Parathyroid adenoma (tissue), 2 donors: ENCODE results near the gene KRTAP12-3.
"Not testable (repeated sequence)": the region's sequence is repeated elsewhere in the genome, so short reads cannot be mapped to it uniquely, and the experiment has no call there.

Source experiments
- H2AFZ ChIP-seq: fragments of 300-600 bp; sonication (generic); one replicate; pipeline ENCODE4 v1.7.0; 2017; ENCODE audit warnings: antibody characterized with exemption, mild to moderate bottlenecking
- H3K27ac ChIP-seq: fragments of 300-600 bp; sonication (generic); one replicate; pipeline ENCODE4 v1.7.0; 2017
- H3K27me3 ChIP-seq: fragments of 300-600 bp; sonication (generic); one replicate; pipeline ENCODE4 v1.7.0; 2017; ENCODE audit warnings: low read length; ENCODE audit not compliant: control insufficient read depth, insufficient read depth
- H3K36me3 ChIP-seq: fragments of 300-600 bp; sonication (generic); one replicate; pipeline ENCODE4 v1.7.0; 2017; ENCODE audit warnings: low read length; ENCODE audit not compliant: control insufficient read depth, insufficient read depth
- H3K4me1 ChIP-seq: fragments of 300-600 bp; sonication (generic); one replicate; pipeline ENCODE4 v1.7.0; 2017; ENCODE audit warnings: control low read depth
- H3K4me2 ChIP-seq: fragments of 300-600 bp; sonication (generic); one replicate; pipeline ENCODE4 v1.7.0; 2017; ENCODE audit warnings: low read length
- H3K4me3 ChIP-seq: fragments of 300-600 bp; sonication (generic); one replicate; pipeline ENCODE4 v1.7.0; 2017; ENCODE audit warnings: low read depth, low read length
- H3K79me2 ChIP-seq: fragments of 300-600 bp; sonication (generic); one replicate; pipeline ENCODE4 v1.7.0; 2017; ENCODE audit warnings: control low read depth
- H3K9ac ChIP-seq: fragments of 300-600 bp; sonication (generic); one replicate; pipeline ENCODE4 v1.7.0; 2017; ENCODE audit warnings: mild to moderate bottlenecking
- H3K9me3 ChIP-seq: fragments of 300-600 bp; sonication (generic); one replicate; pipeline ENCODE4 v1.7.0; 2017; ENCODE audit warnings: low read length; ENCODE audit not compliant: control insufficient read depth
- CTCF ChIP-seq: fragments of 300-600 bp; sonication (generic); IDR thresholded peaks from one replicate; pipeline ENCODE4 v1.7.0; 2017; ENCODE audit warnings: antibody characterized with exemption, mild to moderate bottlenecking
- donor health status: primary hyperparathyroidism.

The KRTAP12-3 gene

GRCh38 chr21:44639331-44639655 lies 18.4 kb upstream of the KRTAP12-3 start:
- Histone ChIP-seq H3K27ac (no peak overlapping the region), H3K9ac (no peak overlapping the region), H3K9me3 (no peaks in the 10 kb centered on the region), H3K4me1 (no peaks in the 10 kb centered on the region), H3K79me2 (no peaks in the 10 kb centered on the region), H3K27me3 (no peaks in the 10 kb centered on the region), H3K4me2 (no peak overlapping the region), H2AFZ (no peak overlapping the region), H3K4me3 (no peak overlapping the region), H3K36me3 (no peaks in the 10 kb centered on the region)
- TF ChIP-seq CTCF = no peak

GRCh38 chr21:44640761-44641160 lies 17.0 kb upstream of the KRTAP12-3 start:
- Histone ChIP-seq H3K27ac (no peak overlapping the region), H3K9me3 (no peaks in the 10 kb centered on the region), H3K4me2 (no peak overlapping the region), H3K79me2 (no peaks in the 10 kb centered on the region), H3K27me3 (no peaks in the 10 kb centered on the region), H3K9ac (no peak overlapping the region), H3K4me1 (no peaks in the 10 kb centered on the region), H2AFZ (no peak overlapping the region), H3K36me3 (no peaks in the 10 kb centered on the region), H3K4me3 (no peak overlapping the region)
- no peak for TF ChIP-seq CTCF

GRCh38 chr21:44643741-44644310 lies 13.9 kb upstream of the KRTAP12-3 start:
- no peak for TF ChIP-seq CTCF
- H3K4me2 ChIP-seq = no peak overlapping the region
- H3K79me2 ChIP-seq = no peaks in the 10 kb centered on the region
- no peaks in the 10 kb centered on the region for H3K9me3 ChIP-seq
- no peak overlapping the region for H3K9ac ChIP-seq
- H3K4me1 ChIP-seq = no peaks in the 10 kb centered on the region
- H3K4me3 ChIP-seq = no peak overlapping the region
- H3K27me3 ChIP-seq = no peaks in the 10 kb centered on the region
- no peak overlapping the region for H2AFZ ChIP-seq
- H3K36me3 ChIP-seq = no peaks in the 10 kb centered on the region
- H3K27ac ChIP-seq = no peak overlapping the region

- TF ChIP-seq CTCF = no peak
- H3K27ac ChIP-seq = no peak overlapping the region
- no peaks in the 10 kb centered on the region for H3K4me1 ChIP-seq
- H3K27me3 ChIP-seq = no peaks in the 10 kb centered on the region
- H3K4me3 ChIP-seq = no peak overlapping the region
- no peaks in the 10 kb centered on the region for H3K9me3 ChIP-seq
- H2AFZ ChIP-seq = no peak overlapping the region
- H3K4me2 ChIP-seq = no peak overlapping the region
- H3K36me3 ChIP-seq = no peaks in the 10 kb centered on the region
- no peaks in the 10 kb centered on the region for H3K79me2 ChIP-seq
- H3K9ac ChIP-seq = no peak overlapping the region
Measured at GRCh38 chr21:44644878-44645277, 12.9 kb upstream of the KRTAP12-3 start.

DNA sequence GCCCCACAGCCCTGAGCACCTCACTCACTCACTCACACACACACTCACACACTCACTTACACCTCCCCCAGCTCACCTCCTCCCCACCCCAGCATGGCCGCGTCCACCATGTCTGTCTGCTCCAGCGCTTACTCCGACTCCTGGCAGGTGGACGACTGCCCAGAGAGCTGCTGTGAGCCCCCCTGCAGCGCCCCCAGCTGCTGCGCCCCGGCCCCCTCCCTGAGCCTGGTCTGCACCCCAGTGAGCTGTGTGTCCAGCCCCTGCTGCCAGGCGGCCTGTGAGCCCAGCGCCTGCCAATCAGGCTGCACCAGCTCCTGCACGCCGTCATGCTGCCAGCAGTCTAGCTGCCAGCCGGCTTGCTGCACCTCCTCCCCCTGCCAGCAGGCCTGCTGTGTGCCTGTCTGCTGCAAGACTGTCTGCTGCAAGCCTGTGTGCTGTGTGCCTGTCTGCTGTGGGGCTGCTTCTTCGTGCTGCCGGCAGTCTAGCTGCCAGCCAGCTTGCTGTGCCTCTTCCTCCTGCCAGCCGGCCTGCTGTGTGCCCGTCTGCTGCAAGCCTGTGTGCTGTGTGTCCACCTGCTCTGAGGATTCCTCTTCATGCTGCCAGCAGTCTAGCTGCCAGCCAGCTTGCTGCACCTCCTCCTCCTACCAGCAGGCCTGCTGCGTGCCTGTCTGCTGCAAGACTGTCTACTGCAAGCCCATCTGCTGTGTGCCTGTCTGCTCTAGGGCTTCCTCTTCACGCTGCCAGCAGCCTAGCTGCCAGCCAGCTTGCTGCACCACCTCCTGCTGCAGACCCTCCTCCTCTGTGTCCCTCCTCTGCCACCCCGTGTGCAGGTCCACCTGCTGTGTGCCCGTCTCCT lies 11.1 kb upstream of the KRTAP12-3 start, which contains the start of gene KRTAP10-11:
KRTAP10-11 (plus strand) TSS at position 49 of the 856 bp plus-strand sequence; CDS start at position 94, 45 bp downstream.
- H3K27ac ChIP-seq, H3K36me3 ChIP-seq, H3K4me1 ChIP-seq, H2AFZ ChIP-seq, H3K9me3 ChIP-seq, H3K27me3 ChIP-seq, H3K4me2 ChIP-seq, H3K9ac ChIP-seq, H3K4me3 ChIP-seq, H3K79me2 ChIP-seq: not testable (repeated sequence)
